HG02759 (cell line): ENCODE data around the gene FAM120AOS.
"Not testable (repeated sequence)": the region's sequence is repeated elsewhere in the genome, so short reads cannot be mapped to it uniquely, and the experiment has no call there.

Experiments used
- ATAC-seq: cut with Tn5 transposase; IDR thresholded peaks from one replicate; pipeline ENCODE4 v1.9.1; 2021; ENCODE audit warnings: mild to moderate bottlenecking, moderate library complexity; ENCODE audit not compliant: unreplicated experiment

The FAM120AOS gene

GRCh38 chr9:93440896-93441580, 12.3 kb downstream of the FAM120AOS start:
- ATAC-seq: no peak

GRCh38 chr9:93439301-93439700, 14.1 kb downstream of the FAM120AOS start:
- not testable (repeated sequence) for ATAC-seq

GRCh38 chr9:93437996-93438395, 15.4 kb downstream of the FAM120AOS start:
- ATAC-seq: no peak

GRCh38 chr9:93436655-93437407, 16.6 kb downstream of the FAM120AOS start:
- no peak for ATAC-seq

GRCh38 chr9:93436218-93436617, 17.2 kb downstream of the FAM120AOS start:
- ATAC-seq: no peak

GRCh38 chr9:93435386-93435785, 18.0 kb downstream of the FAM120AOS start:
- ATAC-seq: no peak

GRCh38 chr9:93434056-93434455, 19.3 kb downstream of the FAM120AOS start:
- no peak for ATAC-seq

- ATAC-seq: no peak
These were observed 20.4 kb downstream of the FAM120AOS start for GRCh38 chr9:93432964-93433363.

- no peak for ATAC-seq
These were observed 21.8 kb downstream of the FAM120AOS start for GRCh38 chr9:93431539-93432105.

GRCh38 chr9:93427655-93428379, 25.6 kb downstream of the FAM120AOS start:
- ATAC-seq: no peak

GRCh38 chr9:93422977-93423616, 30.3 kb downstream of the FAM120AOS start:
- ATAC-seq: no peak

- no peak for ATAC-seq
These were observed 34.4 kb downstream of the FAM120AOS start for GRCh38 chr9:93419023-93419422.

- no peak for ATAC-seq
These were observed 35.8 kb downstream of the FAM120AOS start for GRCh38 chr9:93417538-93417937.

- ATAC-seq: no peak
These were observed 36.7 kb downstream of the FAM120AOS start for GRCh38 chr9:93416530-93417235.

GRCh38 chr9:93415176-93415690, 38.1 kb downstream of the FAM120AOS start:
- ATAC-seq: no peak

- ATAC-seq: no peak
These were observed 39.9 kb downstream of the FAM120AOS start for GRCh38 chr9:93413530-93413929.

GRCh38 chr9:93406371-93406770, 47.0 kb downstream of the FAM120AOS start:
- ATAC-seq: no peak

- no peak for ATAC-seq
These were observed 54.9 kb downstream of the FAM120AOS start for GRCh38 chr9:93398471-93398870.

- ATAC-seq: no peak
These were observed 55.6 kb downstream of the FAM120AOS start for GRCh38 chr9:93397661-93398373.
